IMR-90 (cell line): ENCODE data around the gene DPP6. TPM values are rescaled to one million over a fixed set of nuclear protein-coding genes. Genes with fewer than 3 reads are reported as not detected.

Experiments
- ATAC-seq: fragments of 200-7000 bp; cut with Tn5 transposase; 2 replicates; pipeline ENCODE4 v1.9.1; 2020; ENCODE audit warnings: low read depth, mild to moderate bottlenecking, moderate library complexity
- BruUV-seq: library from RNA; stranded (reverse); fragments of 400-500 nt; replicated peaks from 2 replicates; lab custom pipeline; 2021; lab: Mats Ljungman, UMichigan
- CTCF ChIA-PET: fragments of 300-600 bp; formaldehyde crosslinking; extraction: SDS; loops from one replicate; lab custom pipeline; 2021; ENCODE audit warnings: antibody characterized with exemption; lab: Yijun Ruan, JAX
- POLR2A ChIA-PET: fragments of 300-600 bp; sonication (Branson Sonifier 250); formaldehyde crosslinking; loops from one replicate; lab custom pipeline; 2022; ENCODE audit warnings: antibody characterized with exemption; ENCODE audit not compliant: unreplicated experiment; lab: Charles Lee
- DNase-seq: peaks from one replicate; pipeline ENCODE4 v3.0.0; 2013
- H2AFZ ChIP-seq: replicated peaks from 2 replicates; pipeline ENCODE3; 2013; ENCODE audit warnings: low read length, mild to moderate bottlenecking; ENCODE audit not compliant: poor library complexity
- H2AK5ac ChIP-seq: 2 replicates; pipeline ENCODE4 v1.6.1; 2013; ENCODE audit warnings: low read depth, low read length, inconsistent platforms
- H2AK9ac ChIP-seq: replicated peaks from 2 replicates; pipeline ENCODE3; 2013; ENCODE audit warnings: mild to moderate bottlenecking, low read depth, low read length, moderate library complexity; ENCODE audit not compliant: poor library complexity
- H2BK120ac ChIP-seq: 2 replicates; pipeline ENCODE4 v1.6.1; 2013; ENCODE audit warnings: low read depth, low read length, inconsistent platforms
- H2BK15ac ChIP-seq: 3 replicates; pipeline ENCODE4 v1.6.1; 2013; ENCODE audit warnings: low read depth, low read length, inconsistent platforms
- H2BK20ac ChIP-seq: 2 replicates; pipeline ENCODE4 v1.6.1; 2013; ENCODE audit warnings: low read depth, mild to moderate bottlenecking, inconsistent platforms, low read length, moderate library complexity
- H2BK5ac ChIP-seq: 2 replicates; pipeline ENCODE4 v1.6.1; 2013; ENCODE audit warnings: mild to moderate bottlenecking, low read depth, low read length, inconsistent platforms; ENCODE audit not compliant: poor library complexity, severe bottlenecking
- H3K14ac ChIP-seq: replicated peaks from 2 replicates; pipeline ENCODE4 v1.6.1; 2013; ENCODE audit warnings: low read depth, low read length, inconsistent platforms
- H3K18ac ChIP-seq: 2 replicates; pipeline ENCODE4 v1.6.1; 2013; ENCODE audit warnings: low read depth, low read length, control low read depth
- H3K23ac ChIP-seq: 2 replicates; pipeline ENCODE4 v1.6.1; 2013; ENCODE audit warnings: low read depth, low read length, inconsistent platforms
- H3K27ac ChIP-seq: 2 replicates; pipeline ENCODE4 v1.5.1; 2013; ENCODE audit warnings: mild to moderate bottlenecking, control low read depth, low read length; ENCODE audit not compliant: insufficient read depth
- H3K27me3 ChIP-seq: 2 replicates; pipeline ENCODE4 v1.6.1; 2013; ENCODE audit warnings: low read length; ENCODE audit not compliant: control insufficient read depth, insufficient read depth
- H3K36me3 ChIP-seq: 2 replicates; pipeline ENCODE4 v1.6.1; 2013; ENCODE audit warnings: low read length, mixed read lengths; ENCODE audit not compliant: control insufficient read depth, insufficient read depth
- H3K4ac ChIP-seq: 2 replicates; pipeline ENCODE4 v1.6.1; 2013; ENCODE audit warnings: low read depth, low read length, inconsistent platforms
- H3K4me1 ChIP-seq: 2 replicates; pipeline ENCODE4 v1.6.1; 2013; ENCODE audit warnings: low read length, mixed read lengths; ENCODE audit not compliant: control insufficient read depth, insufficient read depth
- H3K4me2 ChIP-seq: 2 replicates; pipeline ENCODE4 v1.6.1; 2013; ENCODE audit warnings: low read depth, mild to moderate bottlenecking, control low read depth, low read length, moderate library complexity
- H3K4me3 ChIP-seq: 2 replicates; pipeline ENCODE4 v1.5.1; 2013; ENCODE audit warnings: low read depth, mild to moderate bottlenecking, control low read depth, low read length, moderate library complexity; ENCODE audit not compliant: insufficient read depth
- H3K56ac ChIP-seq: 2 replicates; pipeline ENCODE4 v1.6.1; 2013; ENCODE audit warnings: low read length, inconsistent platforms; ENCODE audit not compliant: insufficient read depth; ENCODE audit errors: extremely low read depth
- H3K79me1 ChIP-seq, 2 experiments: 2 replicates each; pipeline ENCODE4 v1.6.1; 2013; ENCODE audit warnings: low read length in 2 of 2, inconsistent platforms in 1 of 2, low read depth in 1 of 2
- H3K9ac ChIP-seq: 2 replicates; pipeline ENCODE4 v1.6.1; 2013; ENCODE audit warnings: low read depth, low read length, control low read depth
- H3K9me1 ChIP-seq: 2 replicates; pipeline ENCODE4 v1.6.1; 2013; ENCODE audit warnings: low read length, inconsistent platforms; ENCODE audit not compliant: insufficient read depth
- H3K9me3 ChIP-seq: 2 replicates; pipeline ENCODE4 v1.6.1; 2013; ENCODE audit warnings: low read length; ENCODE audit not compliant: control insufficient read depth, insufficient read depth
- H4K20me1 ChIP-seq: 2 replicates; pipeline ENCODE4 v1.6.1; 2013; ENCODE audit warnings: low read length, inconsistent platforms; ENCODE audit not compliant: insufficient read depth
- H4K5ac ChIP-seq: 2 replicates; pipeline ENCODE4 v1.6.1; 2013; ENCODE audit warnings: mild to moderate bottlenecking, low read depth, low read length, control low read depth
- H4K8ac ChIP-seq, 2 experiments: 2 replicates each; pipeline ENCODE4 v1.6.1; 2013; ENCODE audit warnings: low read depth in 2 of 2, low read length in 2 of 2, control low read depth in 1 of 2, inconsistent platforms in 1 of 2
- H4K91ac ChIP-seq: 2 replicates; pipeline ENCODE4 v1.6.1; 2013; ENCODE audit warnings: low read depth, low read length, inconsistent platforms; ENCODE audit not compliant: insufficient read depth
- FOS ChIP-seq: fragments of 150-350 bp; IDR thresholded peaks from 2 replicates; pipeline ENCODE4 v1.6.1; 2016; ENCODE audit warnings: low read depth, low read length
- MAFK ChIP-seq: IDR thresholded peaks from 2 replicates; pipeline ENCODE4 v1.6.1; 2012; ENCODE audit warnings: low read depth, low read length, improper control_type of control experiment
- SMC3 ChIP-seq: fragments of 150-350 bp; IDR thresholded peaks from 2 replicates; pipeline ENCODE4 v1.6.1; 2016; ENCODE audit warnings: low read depth, mild to moderate bottlenecking, antibody characterized with exemption, low read length, moderate library complexity
- WGBS, 2 experiments: methylation state at CpG; one replicate each; pipeline versions ENCODE4 v1.1.5 to v1.1.7; 2013; ENCODE audit warnings: missing lambda C conversion rate in 2 of 2; ENCODE audit not compliant: insufficient read length in 1 of 2; ENCODE audit errors: extremely low coverage in 2 of 2; 5-methylcytosine and 5-hydroxymethylcytosine counted together
- dilution Hi-C: fragments of 300-500 bp; cut with HindIII; formaldehyde crosslinking; loops from one replicate; pipeline ENCODE4 v1.14.3; 2018; ENCODE audit warnings: low sequenced_read_pairs; ENCODE audit not compliant: unreplicated experiment
- in situ Hi-C: fragments of 300-500 bp; cut with MboI; formaldehyde crosslinking; loops from 3 replicates; pipeline ENCODE4 v1.14.3; 2019; ENCODE audit warnings: low sequenced_read_pairs, inconsistent platforms, mixed read lengths
- intact Hi-C: fragments of 100-400 bp; cut with micrococcal nuclease; formaldehyde crosslinking; loops from 2 replicates; pipeline ENCODE4 v1.10.0; 2022
- polyA plus RNA-seq, 3 experiments: library from polyadenylated mRNA; depleted of rRNA; stranded (reverse); fragments of >200 nt; gene quantifications; 2 replicates each; pipeline ENCODE4 v1.2.3, GENCODE V29; 2012; ENCODE audit warnings: low replicate concordance in 1 of 3
- total RNA-seq: library from RNA; depleted of rRNA; stranded (reverse); fragments of >200 nt; gene quantifications from 2 replicates; pipeline ENCODE4 v1.2.3, GENCODE V29; 2012

DPP6 gene
- total and polyA plus RNA-seq, 2 of the 4 experiments (the other 2 are of a cell fraction) = not detected

GRCh38 chr7:154827007-154827406 lies 774.8 kb downstream of the DPP6 start:
- POLR2A ChIA-PET = no interaction called here

More at GRCh38 chr7:154827007-154827406, 774.8 kb downstream of the DPP6 start:
- no peak overlapping the region for H2BK15ac ChIP-seq
- H3K9me1 ChIP-seq = no peaks in the 10 kb centered on the region
- H4K20me1 ChIP-seq = no peaks in the 10 kb centered on the region
- DNase-seq = no peak
- no peak overlapping the region for H2BK20ac ChIP-seq
- H4K8ac ChIP-seq = no peak overlapping the region
- CTCF ChIA-PET = no interaction called here
- H2BK5ac ChIP-seq = no peak overlapping the region
- ATAC-seq = no peak
- H3K9me3 ChIP-seq = peaks cover 26% of the 10 kb centered on the region
- H2AFZ ChIP-seq = no peak overlapping the region
- no peaks in the 10 kb centered on the region for H3K27me3 ChIP-seq
- no peak overlapping the region for H2AK9ac ChIP-seq
- no peak overlapping the region for H4K5ac ChIP-seq
- in situ Hi-C loops = no loop called here
- no peaks in the 10 kb centered on the region for H3K79me1 ChIP-seq
- no peak overlapping the region for H3K27ac ChIP-seq
- TF ChIP-seq SMC3 (no peak), FOS (no peak), MAFK (no peak)
- H3K4me3 ChIP-seq = no peak overlapping the region
- H4K91ac ChIP-seq = no peak overlapping the region
- no peak overlapping the region for H2AK5ac ChIP-seq
- no peak overlapping the region for H3K14ac ChIP-seq
- intact Hi-C loops = no loop called here
- no peak overlapping the region for H3K18ac ChIP-seq
- no peak overlapping the region for H3K4ac ChIP-seq
- WGBS, 2 experiments = no CpG with 5 or more reads among the region's 2 CpGs
- no peak overlapping the region for H2BK120ac ChIP-seq
- no peak overlapping the region for H3K23ac ChIP-seq
- no peaks in the 10 kb centered on the region for H3K4me1 ChIP-seq
- no peak overlapping the region for H3K56ac ChIP-seq
- no peaks in the 10 kb centered on the region for H3K36me3 ChIP-seq
- no TSS peak for BruUV-seq
- no peak overlapping the region for H3K9ac ChIP-seq
- H3K4me2 ChIP-seq = no peak overlapping the region
- dilution Hi-C loops = no loop called here
